Tibial nerve (tissue), 4 donors: ENCODE data around the gene CFAP53. TPM values are rescaled to one million over a fixed set of nuclear protein-coding genes. Genes with fewer than 3 reads are reported as not detected.

ENCODE experiments used
- DNase-seq, 2 donors: peaks; one replicate each; pipeline ENCODE4 v3.0.0-alpha.2; 2019; ENCODE audit warnings: low spot score in 2 of 2
- H3K27ac ChIP-seq, 4 donors: fragments of 200-600 bp; sonication (generic) in 3 of 4; one replicate each; pipeline ENCODE4 v1.5.1; 2017 to 2019; ENCODE audit warnings: mild to moderate bottlenecking in 1 of 4
- H3K27me3 ChIP-seq, 2 donors: fragments of 200-600 bp; sonication (generic) in 1 of 2; one replicate each; pipeline versions ENCODE4 v1.5.1 to v1.6.0; 2017 to 2019
- H3K36me3 ChIP-seq, 3 donors: fragments of 200-600 bp; sonication (generic); one replicate each; pipeline ENCODE4 v1.5.1; 2018 to 2019
- H3K4me1 ChIP-seq, 4 donors: fragments of 200-600 bp; sonication (generic) in 3 of 4; one replicate each; pipeline ENCODE4 v1.5.1; 2017 to 2019
- H3K4me3 ChIP-seq, 4 donors: fragments of 200-600 bp; sonication (generic) in 3 of 4; one replicate each; pipeline ENCODE4 v1.5.1; 2017 to 2019; ENCODE audit warnings: mild to moderate bottlenecking in 1 of 4, moderate library complexity in 1 of 4
- H3K9me3 ChIP-seq, 4 donors: fragments of 200-600 bp; sonication (generic) in 3 of 4; one replicate each; pipeline ENCODE4 v1.5.1; 2017 to 2019
- EP300 ChIP-seq, 2 donors: sonication (generic); formaldehyde crosslinking; IDR thresholded peaks; one replicate each; pipeline ENCODE4 v1.6.1; 2017; ENCODE audit warnings: antibody characterized with exemption in 2 of 2, mild to moderate bottlenecking in 1 of 2
- POLR2A ChIP-seq, 2 donors: fragments of 450-650 bp; IDR thresholded peaks; one replicate each; pipeline ENCODE4 v1.6.1; 2017; ENCODE audit warnings: antibody characterized with exemption in 2 of 2, mild to moderate bottlenecking in 2 of 2, moderate library complexity in 2 of 2
- WGBS, 2 donors: methylation state at CpG; one replicate each; pipeline ENCODE4 v1.1.5; 2018; 5-methylcytosine and 5-hydroxymethylcytosine counted together
- total RNA-seq, 4 donors: library from RNA; depleted of rRNA; stranded (reverse); fragments of >200 nt; gene quantifications; one replicate each; pipeline ENCODE4 v1.1.0, GENCODE V29; 2016
- TF ChIP-seq, protein P1 (sequence below), 5 experiments: fragments of 200-600 bp in 3 of 5; fragments of 450-650 bp in 2 of 5; sonication (generic) in 3 of 5; IDR thresholded peaks; one replicate each; pipeline ENCODE4 v1.5.1; 2016 to 2019; ENCODE audit warnings: antibody characterized with exemption in 5 of 5, mild to moderate bottlenecking in 3 of 5, moderate library complexity in 2 of 5

Gene CFAP53
- total RNA-seq, 4 donors from 2014 or later: 1.5 to 1.7 (median 1.6) TPM

DNA sequence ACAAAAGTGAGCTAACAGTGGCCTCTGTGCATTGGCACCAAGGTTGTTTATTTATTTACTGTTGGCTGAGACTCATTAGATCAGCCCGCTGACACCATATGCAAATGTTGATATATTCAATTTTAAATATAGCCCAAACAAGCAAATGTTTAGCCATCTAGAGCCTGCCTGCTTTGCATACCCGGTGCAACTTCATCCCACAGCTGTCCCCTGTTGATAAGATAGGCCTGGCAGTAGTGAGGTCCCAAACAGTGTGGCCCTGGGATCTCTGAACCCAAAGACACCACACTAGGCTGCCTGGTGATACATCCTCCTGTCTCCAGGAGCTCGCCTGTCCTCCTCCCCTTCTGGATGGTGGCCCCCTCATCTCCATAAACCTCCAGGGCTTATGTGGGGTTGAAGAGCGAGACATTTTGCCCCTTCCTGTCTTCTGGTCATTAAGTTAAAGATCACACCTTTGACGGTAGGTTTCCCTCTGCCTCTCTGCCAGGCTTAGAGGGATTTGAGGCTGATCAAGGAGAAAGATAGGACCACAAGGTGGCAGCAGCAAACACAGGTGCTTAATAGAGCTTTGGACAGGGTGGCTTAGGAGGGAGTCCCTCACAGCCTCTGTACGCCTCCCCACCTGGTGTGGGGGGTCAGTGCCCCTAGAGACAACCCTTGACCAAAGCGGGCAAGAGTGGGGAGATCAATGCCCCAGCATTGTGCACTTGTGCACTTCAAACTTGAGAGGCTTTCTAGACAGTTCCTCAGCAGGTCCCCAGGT is 47.7 kb downstream of the CFAP53 start:
- no peak for TF ChIP-seq POLR2A (IDR thresholded peaks at IDR 0.05)
- TF ChIP-seq EP300 (IDR thresholded peaks at IDR 0.05): no peak
- TF ChIP-seq, protein P1, sequence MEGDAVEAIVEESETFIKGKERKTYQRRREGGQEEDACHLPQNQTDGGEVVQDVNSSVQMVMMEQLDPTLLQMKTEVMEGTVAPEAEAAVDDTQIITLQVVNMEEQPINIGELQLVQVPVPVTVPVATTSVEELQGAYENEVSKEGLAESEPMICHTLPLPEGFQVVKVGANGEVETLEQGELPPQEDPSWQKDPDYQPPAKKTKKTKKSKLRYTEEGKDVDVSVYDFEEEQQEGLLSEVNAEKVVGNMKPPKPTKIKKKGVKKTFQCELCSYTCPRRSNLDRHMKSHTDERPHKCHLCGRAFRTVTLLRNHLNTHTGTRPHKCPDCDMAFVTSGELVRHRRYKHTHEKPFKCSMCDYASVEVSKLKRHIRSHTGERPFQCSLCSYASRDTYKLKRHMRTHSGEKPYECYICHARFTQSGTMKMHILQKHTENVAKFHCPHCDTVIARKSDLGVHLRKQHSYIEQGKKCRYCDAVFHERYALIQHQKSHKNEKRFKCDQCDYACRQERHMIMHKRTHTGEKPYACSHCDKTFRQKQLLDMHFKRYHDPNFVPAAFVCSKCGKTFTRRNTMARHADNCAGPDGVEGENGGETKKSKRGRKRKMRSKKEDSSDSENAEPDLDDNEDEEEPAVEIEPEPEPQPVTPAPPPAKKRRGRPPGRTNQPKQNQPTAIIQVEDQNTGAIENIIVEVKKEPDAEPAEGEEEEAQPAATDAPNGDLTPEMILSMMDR (IDR thresholded peaks at IDR 0.05): peak in 1 of 5 experiments; percentile 14
- no peaks in the 10 kb centered on the region for H3K4me1 ChIP-seq
- WGBS, 2 donors: 59 to 61% methylated on average over 7 of the region's 7 CpGs
- no peaks in the 10 kb centered on the region for H3K36me3 ChIP-seq
- H3K4me3 ChIP-seq: no peak overlapping the region
- no peaks in the 10 kb centered on the region for H3K27me3 ChIP-seq
- H3K9me3 ChIP-seq: peaks cover 0 to 26% (median 0%) of the 10 kb centered on the region in 4 donors
- no peak overlapping the region for H3K27ac ChIP-seq
- no peak for DNase-seq

DNA sequence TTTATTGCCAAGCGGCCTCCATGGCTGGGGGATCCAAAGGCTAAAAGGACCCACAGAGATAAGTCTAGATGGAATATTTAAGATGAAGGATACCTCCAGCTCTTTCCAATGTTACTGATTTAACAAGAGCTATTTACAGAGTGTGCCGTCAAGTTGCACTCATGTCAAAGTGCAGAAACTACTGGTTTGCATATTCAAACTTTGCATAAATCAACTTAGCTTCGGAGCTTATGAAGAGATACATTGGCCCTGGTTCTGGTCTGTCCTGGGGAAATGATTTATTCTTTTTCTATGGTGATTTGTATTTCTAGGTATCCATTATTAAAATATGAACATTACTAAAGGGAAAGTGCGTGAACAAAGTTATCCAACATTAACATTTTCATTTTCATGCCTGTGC is 57.0 kb downstream of the CFAP53 start:
- no peaks in the 10 kb centered on the region for H3K4me1 ChIP-seq
- no peaks in the 10 kb centered on the region for H3K36me3 ChIP-seq
- H3K27ac ChIP-seq: no peak overlapping the region
- H3K9me3 ChIP-seq: no peaks in the 10 kb centered on the region
- 87 to 90% methylated on average over 4 of the region's 4 CpGs for WGBS, 2 donors
- TF ChIP-seq POLR2A (IDR thresholded peaks at IDR 0.05) (no peak), EP300 (IDR thresholded peaks at IDR 0.05) (no peak)
- TF ChIP-seq, protein P1 (IDR thresholded peaks at IDR 0.05): no peak
- no peak overlapping the region for H3K4me3 ChIP-seq
- no peak for DNase-seq
- no peaks in the 10 kb centered on the region for H3K27me3 ChIP-seq

DNA sequence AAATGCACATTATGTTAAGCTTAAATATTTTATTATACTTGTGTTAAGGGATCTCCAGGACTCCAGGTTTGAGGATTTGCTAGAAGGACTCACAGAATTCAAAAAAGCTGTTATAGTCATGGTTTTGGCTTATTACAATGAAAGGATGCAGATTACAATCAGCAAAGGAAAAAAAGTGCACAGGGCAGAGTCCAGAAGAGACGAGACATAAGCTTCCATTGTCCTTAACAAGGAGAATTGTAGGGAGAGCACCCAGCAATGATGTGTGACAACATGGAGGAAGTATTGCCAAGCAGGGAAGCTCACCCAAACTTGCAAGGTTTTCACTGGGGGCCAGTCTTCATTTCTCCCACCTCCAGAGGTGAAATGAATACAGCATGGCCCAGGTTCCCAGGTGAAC is 58.6 kb downstream of the CFAP53 start:
- WGBS, 2 donors: 14 to 28% methylated on average over 1 of the region's 1 CpG
- Histone ChIP-seq H3K36me3 (no peaks in the 10 kb centered on the region), H3K27ac (no peak overlapping the region), H3K9me3 (no peaks in the 10 kb centered on the region), H3K4me3 (no peak overlapping the region), H3K27me3 (no peaks in the 10 kb centered on the region), H3K4me1 (peaks cover 0 to 10% (median 0%) of the 10 kb centered on the region in 4 donors)
- TF ChIP-seq EP300 (IDR thresholded peaks at IDR 0.05): no peak
- no peak for TF ChIP-seq POLR2A (IDR thresholded peaks at IDR 0.05)
- TF ChIP-seq, protein P1 (IDR thresholded peaks at IDR 0.05): no peak
- DNase-seq: no peak

DNA sequence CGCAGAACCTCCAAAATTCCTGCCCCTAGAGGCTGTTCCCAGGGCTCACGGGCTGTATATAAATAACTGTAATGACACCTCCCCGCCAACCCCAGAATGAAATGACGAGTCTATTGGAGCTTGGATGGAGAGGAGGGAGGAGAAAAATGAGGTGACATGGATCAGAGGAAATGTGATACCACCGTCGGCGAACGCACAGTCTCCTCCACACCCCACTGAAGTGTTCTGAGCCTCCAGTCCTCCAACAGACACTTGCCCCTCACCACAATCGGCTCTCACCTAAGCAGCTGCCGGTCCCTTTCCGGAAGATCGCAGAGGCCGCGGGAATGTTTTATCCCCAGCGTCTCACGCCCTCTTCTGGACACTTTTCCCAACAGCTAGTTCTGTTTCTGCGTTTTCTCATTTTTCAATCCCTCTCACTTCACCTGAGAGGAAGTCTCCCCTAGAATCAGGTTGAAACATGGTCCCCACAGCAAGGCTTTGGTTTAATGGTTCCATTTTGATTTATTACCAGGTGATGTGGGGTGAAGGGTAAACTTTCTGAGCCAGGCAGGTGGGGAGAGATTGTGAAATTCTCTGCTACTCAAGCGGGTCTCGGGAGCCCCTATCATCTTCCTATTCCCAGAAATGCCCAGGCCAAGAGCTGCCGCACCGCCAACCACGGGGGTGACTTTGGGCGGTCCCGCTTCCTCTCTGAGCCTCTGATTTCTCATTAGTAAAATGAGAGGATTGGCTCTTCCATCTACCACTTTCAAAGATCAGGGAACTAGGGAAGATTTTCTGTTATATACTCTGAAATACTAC is 62.3 kb downstream of the CFAP53 start:
- Histone ChIP-seq H3K27ac (no peak overlapping the region), H3K4me1 (peaks cover 0 to 20% (median 0%) of the 10 kb centered on the region in 4 donors), H3K27me3 (no peaks in the 10 kb centered on the region), H3K36me3 (no peaks in the 10 kb centered on the region), H3K9me3 (peaks cover 0 to 4% (median 0%) of the 10 kb centered on the region in 4 donors), H3K4me3 (no peak overlapping the region)
- TF ChIP-seq, protein P1 (IDR thresholded peaks at IDR 0.05): peak; percentile 30 to 48 (median 35)
- no peak for TF ChIP-seq POLR2A (IDR thresholded peaks at IDR 0.05)
- WGBS, 2 donors: 22 to 27% methylated on average over 24 of the region's 24 CpGs
- peak in 1 of 2 donors; percentile 42 for DNase-seq
